A673 (cell line): ENCODE results near the gene UBL7. TPM values are rescaled to one million over a fixed set of nuclear protein-coding genes. Genes with fewer than 3 reads are reported as not detected.

Source experiments
- BruUV-seq: library from RNA; stranded (reverse); fragments of 400-500 nt; replicated peaks from 2 replicates; lab custom pipeline; 2021; lab: Mats Ljungman, UMichigan
- CTCF ChIA-PET: fragments of 300-600 bp; sonication (Branson Sonifier 250); formaldehyde crosslinking; loops from one replicate; lab custom pipeline; 2022; ENCODE audit warnings: antibody characterized with exemption; lab: Charles Lee
- POLR2A ChIA-PET: fragments of 300-600 bp; sonication (Branson Sonifier 250); formaldehyde crosslinking; loops from one replicate; lab custom pipeline; 2022; ENCODE audit warnings: antibody characterized with exemption; ENCODE audit not compliant: low non-redundant PET; lab: Charles Lee
- DNase-seq: peaks from one replicate; pipeline ENCODE4 v3.0.0-alpha.2; 2015; ENCODE audit warnings: low spot score
- H3K27ac ChIP-seq: fragments of 200-600 bp; sonication (generic); 2 replicates; pipeline ENCODE4 v1.5.1; 2016; ENCODE audit warnings: mixed run types, low read depth, mild to moderate bottlenecking, mixed read lengths, antibody characterized with exemption, low read length; ENCODE audit not compliant: poor library complexity, severe bottlenecking
- H3K27me3 ChIP-seq: fragments of 200-600 bp; sonication (generic); replicated peaks from 2 replicates; pipeline ENCODE4 v1.6.1; 2017; ENCODE audit warnings: mixed run types, low read depth, mild to moderate bottlenecking, mixed read lengths, antibody characterized with exemption, low read length; ENCODE audit not compliant: insufficient read depth, poor library complexity
- H3K36me3 ChIP-seq: fragments of 200-600 bp; sonication (generic); 2 replicates; pipeline ENCODE4 v1.6.1; 2016; ENCODE audit warnings: mixed run types, mild to moderate bottlenecking, mixed read lengths, antibody characterized with exemption, low read length; ENCODE audit not compliant: insufficient read depth, poor library complexity, severe bottlenecking
- H3K4me1 ChIP-seq: fragments of 200-600 bp; sonication (generic); 2 replicates; pipeline ENCODE4 v1.6.1; 2017; ENCODE audit warnings: mixed run types, mild to moderate bottlenecking, mixed read lengths, antibody characterized with exemption, low read length; ENCODE audit not compliant: insufficient read depth, poor library complexity, severe bottlenecking
- H3K4me3 ChIP-seq: fragments of 200-600 bp; sonication (generic); 2 replicates; pipeline ENCODE4 v1.5.1; 2016; ENCODE audit warnings: low read depth, mixed run types, mild to moderate bottlenecking, mixed read lengths, low read length; ENCODE audit not compliant: poor library complexity, severe bottlenecking
- H3K9me3 ChIP-seq: fragments of 200-600 bp; sonication (generic); 2 replicates; pipeline ENCODE4 v1.6.1; 2016; ENCODE audit warnings: mixed run types, low read depth, mild to moderate bottlenecking, mixed read lengths, antibody characterized with exemption, low read length; ENCODE audit not compliant: poor library complexity, severe bottlenecking
- EZH2 ChIP-seq: fragments of 200-600 bp; sonication (generic); IDR thresholded peaks from 2 replicates; pipeline ENCODE4 v1.6.1; 2017; ENCODE audit warnings: borderline replicate concordance, low read depth, mild to moderate bottlenecking, mixed read lengths, antibody characterized with exemption, low read length; ENCODE audit not compliant: poor library complexity, severe bottlenecking
- intact Hi-C: fragments of 100-400 bp; cut with micrococcal nuclease; formaldehyde crosslinking; loops from one replicate; pipeline ENCODE4 v1.10.0; 2022; ENCODE audit not compliant: unreplicated experiment
- total RNA-seq: library from RNA; stranded (reverse); gene quantifications from 2 replicates; pipeline ENCODE4 v1.2.3, GENCODE V29; 2021
- TF ChIP-seq, protein P1 (sequence below): fragments of 300-800, 200-600 bp; sonication (generic); conservative IDR thresholded peaks from 2 replicates; pipeline ENCODE4 v1.5.1; 2017; ENCODE audit warnings: low read depth, mild to moderate bottlenecking, antibody characterized with exemption, low read length, moderate library complexity, mixed read lengths

UBL7 gene
- total RNA-seq, 1 experiment from 2014 or later: 72.5 TPM

GRCh38 chr15:74410502-74410901, 50.5 kb downstream of the UBL7 start:
- no peak for DNase-seq
- ChIA-PET POLR2A (no interaction called here), CTCF (no interaction called here)
- no peaks in the 10 kb centered on the region for H3K36me3 ChIP-seq
- TF ChIP-seq EZH2: no peak
- TF ChIP-seq, protein P1, sequence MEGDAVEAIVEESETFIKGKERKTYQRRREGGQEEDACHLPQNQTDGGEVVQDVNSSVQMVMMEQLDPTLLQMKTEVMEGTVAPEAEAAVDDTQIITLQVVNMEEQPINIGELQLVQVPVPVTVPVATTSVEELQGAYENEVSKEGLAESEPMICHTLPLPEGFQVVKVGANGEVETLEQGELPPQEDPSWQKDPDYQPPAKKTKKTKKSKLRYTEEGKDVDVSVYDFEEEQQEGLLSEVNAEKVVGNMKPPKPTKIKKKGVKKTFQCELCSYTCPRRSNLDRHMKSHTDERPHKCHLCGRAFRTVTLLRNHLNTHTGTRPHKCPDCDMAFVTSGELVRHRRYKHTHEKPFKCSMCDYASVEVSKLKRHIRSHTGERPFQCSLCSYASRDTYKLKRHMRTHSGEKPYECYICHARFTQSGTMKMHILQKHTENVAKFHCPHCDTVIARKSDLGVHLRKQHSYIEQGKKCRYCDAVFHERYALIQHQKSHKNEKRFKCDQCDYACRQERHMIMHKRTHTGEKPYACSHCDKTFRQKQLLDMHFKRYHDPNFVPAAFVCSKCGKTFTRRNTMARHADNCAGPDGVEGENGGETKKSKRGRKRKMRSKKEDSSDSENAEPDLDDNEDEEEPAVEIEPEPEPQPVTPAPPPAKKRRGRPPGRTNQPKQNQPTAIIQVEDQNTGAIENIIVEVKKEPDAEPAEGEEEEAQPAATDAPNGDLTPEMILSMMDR: no peak
- H3K9me3 ChIP-seq: no peaks in the 10 kb centered on the region
- H3K27ac ChIP-seq: no peak overlapping the region
- peaks cover 8% of the 10 kb centered on the region for H3K4me1 ChIP-seq
- BruUV-seq: no TSS peak
- intact Hi-C loops: no loop called here
- no peak overlapping the region for H3K4me3 ChIP-seq
- H3K27me3 ChIP-seq: no peaks in the 10 kb centered on the region

DNA sequence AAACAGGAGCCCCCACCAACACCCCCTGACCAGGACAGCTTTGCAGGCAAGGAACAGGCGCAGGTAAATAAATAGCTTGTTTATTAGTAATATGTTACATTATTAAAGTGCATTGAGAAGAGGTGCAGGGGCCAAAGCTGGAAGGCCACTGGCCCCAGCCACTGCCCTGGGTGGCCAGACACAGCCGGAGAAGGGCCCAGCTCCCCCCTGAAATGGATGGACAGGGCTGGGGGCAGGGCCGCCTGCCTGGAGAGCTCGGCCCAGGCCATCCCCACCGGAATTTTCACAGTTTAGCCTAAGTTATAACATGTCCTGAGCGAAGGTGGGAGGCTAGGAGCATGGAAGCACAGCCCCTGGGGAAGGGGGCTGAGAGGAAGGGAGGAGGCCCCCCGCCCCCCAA, 51.7 kb downstream of the UBL7 start:
- H3K27me3 ChIP-seq: no peaks in the 10 kb centered on the region
- BruUV-seq: no TSS peak
- H3K27ac ChIP-seq: no peak overlapping the region
- TF ChIP-seq, protein P1: no peak
- no peak for TF ChIP-seq EZH2
- no peak overlapping the region for H3K4me3 ChIP-seq
- H3K36me3 ChIP-seq: no peaks in the 10 kb centered on the region
- ChIA-PET POLR2A (no interaction called here), CTCF (no interaction called here)
- no peaks in the 10 kb centered on the region for H3K9me3 ChIP-seq
- intact Hi-C loops: no loop called here
- peaks cover 8% of the 10 kb centered on the region for H3K4me1 ChIP-seq
- DNase-seq: no peak

- ChIA-PET CTCF (no interaction called here), POLR2A (no interaction called here)
- DNase-seq: no peak
- H3K27me3 ChIP-seq: no peaks in the 10 kb centered on the region
- intact Hi-C loops: no loop called here
- H3K27ac ChIP-seq: no peak overlapping the region
- H3K4me3 ChIP-seq: no peak overlapping the region
- no peaks in the 10 kb centered on the region for H3K9me3 ChIP-seq
- TF ChIP-seq EZH2: no peak
- TF ChIP-seq, protein P1: no peak
- H3K4me1 ChIP-seq: peaks cover 12% of the 10 kb centered on the region
- no TSS peak for BruUV-seq
- H3K36me3 ChIP-seq: no peaks in the 10 kb centered on the region
These were observed 52.1 kb downstream of the UBL7 start for GRCh38 chr15:74408815-74409214.
